Activated naive CD8-positive, alpha-beta T cell treated with anti-CD3 and anti-CD28 coated beads, Interleukin-2, amount 10 ng/mL, durations not matched to agents 7 days and 5 days (primary cell): ENCODE results near the gene AIG1. TPM values are rescaled to one million over a fixed set of nuclear protein-coding genes. Genes with fewer than 3 reads are reported as not detected.
A peak's percentile ranks its signal among the peaks of the same experiment; 100 is the strongest.

ENCODE experiments used
- ATAC-seq: fragments of 150-1000 bp; cut with Tn5 transposase; one replicate; pipeline ENCODE4 v1.10.0; 2021; ENCODE audit warnings: low read depth, moderate library complexity
- POLR2A ChIA-PET: fragments of 350-600 bp; sonication (Branson Sonifier 250); formaldehyde crosslinking; loops from one replicate; lab custom pipeline; 2021; ENCODE audit warnings: antibody characterized with exemption; lab: Charles Lee
- DNase-seq: peaks from one replicate; pipeline ENCODE4 v3.0.0; 2021
- H3K27ac Mint-ChIP-seq: one replicate; pipeline ENCODE4 v1.8.0; 2022; ENCODE audit warnings: mild to moderate bottlenecking, mixed read lengths
- H3K27me3 Mint-ChIP-seq: one replicate; pipeline ENCODE4 v1.8.0; 2022; ENCODE audit warnings: mild to moderate bottlenecking, moderate library complexity, mixed read lengths
- H3K36me3 Mint-ChIP-seq: one replicate; pipeline ENCODE4 v1.8.0; 2021; ENCODE audit warnings: mild to moderate bottlenecking, mixed read lengths
- H3K4me1 Mint-ChIP-seq: one replicate; pipeline ENCODE4 v1.8.0; 2021; ENCODE audit warnings: mixed read lengths
- H3K4me3 Mint-ChIP-seq: one replicate; pipeline ENCODE4 v1.8.0; 2022; ENCODE audit warnings: mild to moderate bottlenecking, moderate library complexity, mixed read lengths
- H3K9me3 Mint-ChIP-seq: one replicate; pipeline ENCODE4 v1.8.0; 2021; ENCODE audit warnings: mixed read lengths
- total RNA-seq, 2 experiments: library from RNA; stranded (reverse); gene quantifications; one replicate each; pipeline ENCODE4 v1.2.3, GENCODE V29; 2021

Gene AIG1
- total RNA-seq, 2 experiments from 2014 or later = 14.2 to 14.6 TPM

DNA sequence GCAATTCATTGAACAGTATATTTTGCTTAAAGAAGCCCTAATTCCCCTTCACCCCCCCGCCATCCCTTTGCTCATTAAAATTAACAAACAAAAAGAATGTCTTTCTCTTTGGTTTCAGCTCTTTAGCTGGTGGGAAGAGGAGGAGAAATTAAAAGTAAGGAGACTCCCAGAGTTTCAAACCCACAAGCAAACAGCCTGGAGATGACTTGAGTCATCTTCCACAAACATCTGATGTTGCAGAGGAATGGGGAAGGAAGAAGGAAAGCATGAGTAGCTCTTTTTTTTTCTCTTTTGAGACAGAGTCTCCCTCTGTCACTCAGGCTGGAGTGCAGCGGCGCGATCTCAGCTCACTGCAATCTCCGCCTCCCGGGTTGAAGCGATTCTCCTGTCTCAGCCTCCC lies 200.2 kb downstream of the AIG1 start:
- Mint-ChIP-seq H3K36me3 (peaks cover 1% of the 10 kb centered on the region), H3K4me3 (no peak overlapping the region), H3K4me1 (no peaks in the 10 kb centered on the region), H3K27me3 (no peaks in the 10 kb centered on the region), H3K9me3 (peaks cover 2% of the 10 kb centered on the region), H3K27ac (no peak overlapping the region)
- ATAC-seq (no peak), DNase-seq (no peak)
- POLR2A ChIA-PET = no interaction called here

DNA sequence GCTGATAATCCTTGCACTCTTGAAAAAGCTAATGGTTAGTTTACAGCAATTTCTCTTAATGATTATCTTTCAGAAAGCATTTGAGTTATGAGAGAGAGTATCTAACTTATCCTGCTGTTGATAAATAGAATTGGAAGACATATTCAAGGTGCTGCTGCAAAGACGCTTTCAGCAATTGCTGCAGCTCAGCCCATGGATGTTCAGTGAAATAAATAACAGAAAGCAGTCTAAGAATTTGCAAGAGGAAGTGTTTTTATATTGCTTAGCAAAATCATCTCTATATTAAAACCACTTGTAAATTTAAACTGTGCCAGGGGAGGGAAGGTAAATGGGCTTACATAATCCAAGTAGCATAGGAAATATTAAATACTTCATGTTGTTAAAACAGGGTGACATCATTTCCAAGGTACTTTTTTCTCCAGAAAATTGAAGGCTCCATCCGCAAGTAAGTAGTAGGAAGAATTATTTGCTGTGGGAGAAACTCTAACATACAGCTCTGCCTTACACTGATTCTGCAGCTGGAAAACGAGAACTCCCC lies 201.3 kb downstream of the AIG1 start:
- no peaks in the 10 kb centered on the region for H3K27me3 Mint-ChIP-seq
- H3K4me3 Mint-ChIP-seq = no peak overlapping the region
- ATAC-seq (no peak), DNase-seq (no peak)
- peaks cover 2% of the 10 kb centered on the region for H3K9me3 Mint-ChIP-seq
- H3K27ac Mint-ChIP-seq = no peak overlapping the region
- H3K36me3 Mint-ChIP-seq = peaks cover 1% of the 10 kb centered on the region
- POLR2A ChIA-PET = no interaction called here
- no peaks in the 10 kb centered on the region for H3K4me1 Mint-ChIP-seq

DNA sequence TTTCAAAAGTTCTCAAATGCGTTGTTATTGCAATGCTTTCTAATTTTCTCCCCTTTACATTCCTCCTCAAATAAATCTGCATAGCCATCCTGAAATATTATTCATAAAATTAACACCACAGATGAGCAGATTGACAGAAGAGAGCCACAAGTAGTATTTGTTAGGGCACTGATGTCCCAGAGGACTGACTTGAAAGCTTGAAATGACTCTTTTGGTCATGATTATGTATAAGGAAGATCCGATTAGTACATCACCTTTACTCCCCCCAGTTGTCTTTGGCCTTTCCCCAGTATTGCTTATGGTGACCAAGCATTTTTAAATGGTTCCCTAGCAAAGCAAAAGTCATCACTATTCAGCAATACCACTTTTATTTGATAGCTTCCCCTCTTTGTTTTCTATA lies 202.2 kb downstream of the AIG1 start:
- H3K36me3 Mint-ChIP-seq = peaks cover 1% of the 10 kb centered on the region
- no peaks in the 10 kb centered on the region for H3K4me1 Mint-ChIP-seq
- no peaks in the 10 kb centered on the region for H3K27me3 Mint-ChIP-seq
- peaks cover 2% of the 10 kb centered on the region for H3K9me3 Mint-ChIP-seq
- H3K27ac Mint-ChIP-seq = no peak overlapping the region
- ATAC-seq = no peak
- no peak overlapping the region for H3K4me3 Mint-ChIP-seq
- POLR2A ChIA-PET = no interaction called here
- DNase-seq = no peak

DNA sequence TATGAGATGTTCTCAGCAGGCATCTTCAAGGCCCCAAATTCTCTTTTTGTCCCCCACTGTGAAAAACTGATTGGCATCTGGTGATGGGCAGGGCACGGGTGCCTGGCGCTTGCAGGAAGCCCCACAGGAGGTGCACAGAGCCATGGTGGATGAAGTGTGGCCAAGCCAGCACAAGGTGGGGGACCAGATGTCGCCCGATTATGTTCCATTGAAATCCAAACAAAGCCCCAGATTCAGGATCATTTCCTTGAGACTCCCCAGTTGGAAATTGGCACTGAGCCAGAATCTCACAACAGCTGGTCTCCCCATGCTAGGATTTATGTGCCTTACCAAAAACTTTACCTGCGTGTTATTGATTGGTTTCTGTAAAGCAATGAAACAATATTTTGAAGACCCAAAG lies 203.7 kb downstream of the AIG1 start:
- no peaks in the 10 kb centered on the region for H3K27me3 Mint-ChIP-seq
- no peaks in the 10 kb centered on the region for H3K36me3 Mint-ChIP-seq
- no peak for ATAC-seq
- POLR2A ChIA-PET = no interaction called here
- H3K27ac Mint-ChIP-seq = no peak overlapping the region
- DNase-seq = no peak
- no peaks in the 10 kb centered on the region for H3K4me1 Mint-ChIP-seq
- H3K9me3 Mint-ChIP-seq = no peaks in the 10 kb centered on the region
- H3K4me3 Mint-ChIP-seq = no peak overlapping the region

DNA sequence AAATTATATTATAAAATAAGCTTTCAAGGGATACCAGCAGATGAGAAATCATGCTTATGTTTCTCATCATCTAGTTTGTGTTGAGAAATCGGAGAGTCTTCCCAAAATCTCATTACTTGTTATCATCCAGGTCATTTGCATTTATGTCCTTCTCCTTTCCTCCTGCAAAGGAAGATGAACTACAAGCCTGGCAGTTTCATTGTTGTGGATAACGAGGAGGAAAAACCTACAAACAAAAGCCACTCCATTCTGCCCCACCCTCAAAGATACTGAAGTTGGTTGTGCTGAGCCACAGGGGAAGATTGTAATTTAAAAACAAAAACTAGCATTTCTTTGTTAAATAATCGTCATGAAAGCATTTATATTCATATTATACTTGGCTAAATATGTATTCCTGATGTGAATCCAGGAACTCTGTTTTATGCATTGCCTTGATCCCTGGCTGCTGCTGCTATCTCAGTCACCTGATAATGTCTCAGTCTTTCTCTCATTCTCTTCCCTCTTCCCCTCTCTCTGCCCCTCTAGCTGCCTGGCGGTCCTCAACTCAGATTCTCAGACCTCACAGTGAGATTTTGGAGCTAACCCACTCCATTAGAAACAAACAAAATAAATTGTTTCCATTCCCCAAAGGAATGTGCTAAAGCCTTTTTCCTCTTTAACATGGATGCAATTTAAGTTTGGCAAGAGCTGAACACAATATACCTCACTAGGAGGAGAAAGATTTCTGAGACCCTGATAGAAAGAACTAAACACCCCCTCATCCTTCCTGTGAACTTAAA lies 204.5 kb downstream of the AIG1 start:
- no peak for DNase-seq
- H3K36me3 Mint-ChIP-seq = no peaks in the 10 kb centered on the region
- no peaks in the 10 kb centered on the region for H3K4me1 Mint-ChIP-seq
- no peak overlapping the region for H3K27ac Mint-ChIP-seq
- ATAC-seq = no peak
- POLR2A ChIA-PET = no interaction called here
- no peaks in the 10 kb centered on the region for H3K9me3 Mint-ChIP-seq
- H3K27me3 Mint-ChIP-seq = no peaks in the 10 kb centered on the region
- no peak overlapping the region for H3K4me3 Mint-ChIP-seq

DNA sequence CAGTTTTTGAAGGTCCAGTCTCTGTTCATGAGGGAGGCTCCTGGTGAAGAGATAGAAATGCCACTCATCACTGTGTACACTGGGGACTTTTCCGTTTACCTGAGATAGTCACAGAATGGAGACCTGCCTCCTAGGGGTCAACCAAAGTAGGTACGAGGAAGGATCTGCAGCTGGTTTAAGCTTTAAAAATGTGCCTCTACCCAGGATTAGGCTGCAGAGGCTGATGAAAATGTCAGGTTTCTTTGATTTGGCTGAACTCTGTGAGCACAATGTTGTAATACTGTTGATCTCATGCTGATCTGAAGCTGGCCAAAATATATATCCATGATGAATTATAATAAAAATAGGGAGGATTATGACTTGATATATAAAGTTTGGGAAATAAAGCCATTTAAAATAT lies 207.1 kb downstream of the AIG1 start:
- Mint-ChIP-seq H3K9me3 (no peaks in the 10 kb centered on the region), H3K36me3 (peaks cover 1% of the 10 kb centered on the region), H3K4me1 (no peaks in the 10 kb centered on the region), H3K27ac (no peak overlapping the region), H3K27me3 (no peaks in the 10 kb centered on the region), H3K4me3 (no peak overlapping the region)
- no peak for ATAC-seq
- no peak for DNase-seq
- POLR2A ChIA-PET = no interaction called here

DNA sequence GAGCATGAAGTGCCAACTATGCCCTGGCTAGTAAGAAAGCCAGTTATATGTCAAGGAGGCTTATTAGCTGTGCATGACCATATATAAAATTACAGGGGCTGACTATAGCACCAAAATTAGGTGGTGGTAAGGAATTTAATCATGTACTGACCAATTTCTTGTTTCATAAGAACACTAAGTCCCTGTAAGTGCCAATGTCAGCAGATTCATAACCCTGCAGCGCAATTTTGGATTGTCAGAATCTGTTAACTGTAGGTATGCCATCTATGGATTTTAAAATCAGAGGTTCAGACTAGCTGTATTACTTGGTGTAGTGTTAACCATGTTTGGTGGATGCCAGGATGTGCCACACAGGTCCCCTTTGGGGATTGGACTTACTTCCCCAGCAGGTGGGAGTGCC lies 207.8 kb downstream of the AIG1 start:
- no peaks in the 10 kb centered on the region for H3K4me1 Mint-ChIP-seq
- H3K9me3 Mint-ChIP-seq = peaks cover 3% of the 10 kb centered on the region
- H3K27ac Mint-ChIP-seq = no peak overlapping the region
- H3K4me3 Mint-ChIP-seq = no peak overlapping the region
- POLR2A ChIA-PET = no interaction called here
- ATAC-seq (no peak), DNase-seq (no peak)
- no peaks in the 10 kb centered on the region for H3K27me3 Mint-ChIP-seq
- H3K36me3 Mint-ChIP-seq = peaks cover 4% of the 10 kb centered on the region

DNA sequence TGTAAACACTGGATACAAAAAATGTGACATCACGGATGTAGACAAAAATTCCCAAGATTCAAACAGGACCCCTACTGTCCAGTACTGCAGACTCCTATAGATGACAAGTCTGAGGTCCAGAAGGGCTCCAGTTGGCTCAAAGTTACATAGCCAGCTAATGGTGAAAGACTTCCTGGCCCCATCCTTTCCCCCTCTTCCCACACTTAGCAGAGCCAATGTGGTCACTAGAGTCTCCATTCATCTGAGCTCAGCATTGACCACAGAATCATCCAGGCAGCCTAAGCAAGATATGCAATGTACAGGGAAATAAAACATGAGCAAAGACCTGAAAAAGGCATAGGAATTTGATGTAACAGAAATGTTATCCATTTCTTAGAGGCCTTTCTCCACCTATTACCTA lies 209.3 kb downstream of the AIG1 start:
- Mint-ChIP-seq H3K27ac (no peak overlapping the region), H3K4me3 (no peak overlapping the region), H3K9me3 (peaks cover 7% of the 10 kb centered on the region), H3K4me1 (no peaks in the 10 kb centered on the region), H3K27me3 (no peaks in the 10 kb centered on the region), H3K36me3 (peaks cover 9% of the 10 kb centered on the region)
- ATAC-seq (no peak), DNase-seq (no peak)
- POLR2A ChIA-PET = no interaction called here

DNA sequence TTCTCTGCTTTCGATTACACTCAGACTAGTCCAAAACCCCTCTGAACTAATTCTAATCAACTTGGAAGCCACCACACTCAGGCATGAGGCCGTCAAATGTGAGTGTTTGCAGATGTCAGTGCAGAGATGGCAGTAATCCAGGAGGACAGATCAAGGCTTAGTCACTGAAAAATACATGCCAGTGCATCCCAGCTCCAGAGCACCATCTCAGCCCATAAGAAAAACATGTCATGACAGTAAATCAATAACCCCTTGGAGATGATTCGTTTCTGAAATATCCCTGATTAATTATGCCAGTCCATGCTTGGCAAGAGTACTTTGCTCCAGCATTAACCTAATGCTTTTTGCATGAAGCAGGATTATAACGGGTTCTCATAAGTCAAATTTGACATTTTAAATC lies 210.3 kb downstream of the AIG1 start:
- Mint-ChIP-seq H3K36me3 (peaks cover 9% of the 10 kb centered on the region), H3K27ac (no peak overlapping the region), H3K27me3 (no peaks in the 10 kb centered on the region), H3K4me1 (peaks cover 5% of the 10 kb centered on the region), H3K9me3 (peaks cover 7% of the 10 kb centered on the region), H3K4me3 (no peak overlapping the region)
- ATAC-seq = no peak
- POLR2A ChIA-PET = no interaction called here
- DNase-seq = no peak

DNA sequence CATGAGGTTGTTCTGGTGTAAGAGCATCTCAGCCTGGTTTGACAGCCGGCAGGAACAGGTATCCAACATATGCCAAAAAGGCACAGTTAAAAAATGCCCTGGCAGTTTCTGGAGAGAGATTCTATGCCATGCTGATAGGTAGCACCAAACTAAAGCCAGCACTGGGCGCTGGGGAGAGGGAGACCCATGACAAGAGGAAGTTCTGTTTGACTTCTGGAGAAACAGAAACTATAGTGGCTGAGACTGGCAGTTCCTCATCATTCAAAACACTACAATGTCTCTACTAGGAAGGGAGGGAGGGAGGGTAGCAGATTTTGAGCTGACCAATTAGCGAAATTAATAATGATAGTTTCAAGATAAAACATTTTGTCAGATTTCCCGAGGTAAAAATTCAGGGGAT lies 215.7 kb downstream of the AIG1 start:
- peaks cover 7% of the 10 kb centered on the region for H3K9me3 Mint-ChIP-seq
- no peak for ATAC-seq
- peak overlapping the region; percentile 62 for H3K27ac Mint-ChIP-seq

DNA sequence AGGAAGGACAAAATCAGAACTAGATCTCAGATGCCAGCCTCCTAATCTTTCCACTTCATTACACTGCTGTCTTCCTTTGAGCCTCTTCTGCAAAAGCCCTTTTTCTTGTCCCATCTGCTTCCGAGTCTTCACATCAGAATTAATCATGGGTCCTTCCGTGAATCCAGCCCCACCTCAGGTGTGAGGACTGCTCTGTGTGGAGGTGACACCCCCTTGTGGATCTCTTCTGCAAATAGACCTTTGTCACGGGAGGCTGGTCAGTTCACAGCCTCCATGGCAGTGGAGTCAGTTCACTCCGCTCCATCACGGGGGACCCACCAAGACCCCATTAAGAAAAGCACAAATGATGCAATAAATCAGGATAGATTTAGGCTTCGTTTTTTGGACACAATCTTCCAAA lies 218.7 kb downstream of the AIG1 start:
- Mint-ChIP-seq H3K9me3 (no peaks in the 10 kb centered on the region), H3K27me3 (no peaks in the 10 kb centered on the region), H3K27ac (no peak overlapping the region), H3K4me3 (no peak overlapping the region), H3K4me1 (peaks cover 12% of the 10 kb centered on the region), H3K36me3 (peaks cover 1% of the 10 kb centered on the region)
- POLR2A ChIA-PET = no interaction called here
- ATAC-seq (no peak), DNase-seq (no peak)

More for the DNA sequence above, 215.7 kb downstream of the AIG1 start:
- POLR2A ChIA-PET = no interaction called here
- Mint-ChIP-seq H3K4me1 (peaks cover 12% of the 10 kb centered on the region), H3K4me3 (peak overlapping the region; percentile 41), H3K36me3 (peaks cover 9% of the 10 kb centered on the region), H3K27me3 (no peaks in the 10 kb centered on the region)
- no peak for DNase-seq

DNA sequence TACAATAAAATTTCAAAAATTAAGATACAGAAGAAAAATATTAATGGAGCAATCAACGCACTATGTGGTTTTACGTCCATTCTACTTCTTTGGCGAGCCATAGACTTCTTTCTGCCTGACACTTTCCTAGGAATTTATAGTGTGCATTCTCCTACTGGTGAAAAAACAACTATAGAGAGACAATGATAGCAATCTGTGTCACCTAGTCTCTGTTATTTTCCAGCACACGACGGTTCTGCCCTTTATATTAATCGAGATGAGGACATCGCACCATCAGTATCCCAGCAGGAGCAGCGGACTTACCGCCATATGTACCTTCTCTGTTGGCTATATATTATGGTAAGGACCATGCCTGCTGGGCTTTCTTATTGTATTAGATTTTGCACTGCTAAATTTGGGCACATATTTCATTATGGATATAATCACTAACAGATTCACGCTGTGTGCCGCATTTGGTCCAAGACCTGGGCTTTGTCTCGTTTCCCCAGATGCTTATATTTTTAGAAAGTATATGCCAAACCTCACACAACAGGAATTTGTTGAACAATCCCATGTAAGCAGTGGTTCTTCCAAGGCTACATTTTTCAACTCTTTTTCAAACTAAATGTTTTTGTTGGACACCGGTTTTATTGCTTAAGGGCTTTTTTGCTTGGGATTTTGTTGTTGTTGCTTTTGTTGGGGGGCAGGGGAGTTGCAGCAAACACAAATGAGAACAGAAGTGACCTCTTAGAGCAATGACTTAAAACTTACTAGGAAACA lies 223.4 kb downstream of the AIG1 start:
- POLR2A ChIA-PET = no interaction called here
- ATAC-seq (no peak), DNase-seq (no peak)
- Mint-ChIP-seq H3K4me1 (no peaks in the 10 kb centered on the region), H3K9me3 (no peaks in the 10 kb centered on the region), H3K36me3 (no peaks in the 10 kb centered on the region), H3K27ac (no peak overlapping the region), H3K4me3 (no peak overlapping the region), H3K27me3 (no peaks in the 10 kb centered on the region)

DNA sequence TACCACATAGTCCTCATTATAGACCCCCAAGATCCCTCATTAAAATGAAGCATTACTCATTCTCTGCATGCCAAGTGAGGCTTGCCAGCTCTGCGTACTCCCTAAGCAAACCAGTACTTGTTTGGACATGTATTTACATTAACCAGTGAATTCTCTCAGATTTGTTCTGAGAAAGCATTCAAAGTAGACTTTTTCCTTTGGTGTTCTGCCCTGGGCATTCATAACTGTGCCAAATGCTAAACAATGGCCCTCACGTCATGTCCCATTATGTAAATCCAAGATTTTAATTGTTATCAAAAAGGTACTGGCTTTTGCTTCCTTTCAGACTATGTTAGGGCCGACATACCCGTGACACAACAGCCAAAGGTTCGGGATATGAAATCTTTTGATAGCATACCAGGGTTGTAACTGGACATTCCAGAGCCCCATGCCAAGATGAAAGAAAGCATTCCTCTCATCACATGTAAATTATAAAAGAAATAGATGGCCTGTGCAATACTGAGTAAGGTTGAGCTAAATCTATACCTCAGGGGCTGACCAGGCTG lies 225.6 kb downstream of the AIG1 start:
- Mint-ChIP-seq H3K4me1 (no peaks in the 10 kb centered on the region), H3K36me3 (no peaks in the 10 kb centered on the region), H3K9me3 (no peaks in the 10 kb centered on the region), H3K4me3 (no peak overlapping the region), H3K27me3 (no peaks in the 10 kb centered on the region), H3K27ac (no peak overlapping the region)
- DNase-seq (no peak), ATAC-seq (no peak)
- POLR2A ChIA-PET = no interaction called here

DNA sequence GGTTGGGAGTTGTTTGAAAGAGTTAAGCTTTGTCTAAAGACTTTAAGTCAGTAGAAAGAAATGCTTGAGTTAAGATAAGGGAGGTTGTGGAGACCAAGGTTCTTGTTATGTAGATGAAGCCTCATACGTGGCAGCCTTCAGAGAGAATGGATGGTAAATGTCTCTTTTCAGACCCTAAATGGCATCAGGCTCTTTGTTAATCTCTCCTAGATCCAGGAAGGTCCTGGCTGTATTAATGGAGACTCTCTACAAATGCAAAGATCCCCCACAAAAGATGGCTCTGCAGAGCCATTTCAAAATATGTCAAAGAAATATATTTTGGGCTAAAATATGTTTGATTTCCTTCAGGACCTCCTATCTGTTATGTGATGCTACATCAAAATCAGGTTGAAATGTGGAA lies 228.2 kb downstream of the AIG1 start:
- no peak overlapping the region for H3K27ac Mint-ChIP-seq

More for the DNA sequence above, 228.2 kb downstream of the AIG1 start:
- Mint-ChIP-seq H3K36me3 (no peaks in the 10 kb centered on the region), H3K9me3 (no peaks in the 10 kb centered on the region), H3K4me3 (no peak overlapping the region), H3K4me1 (no peaks in the 10 kb centered on the region), H3K27me3 (no peaks in the 10 kb centered on the region)
- no peak for ATAC-seq
- DNase-seq = no peak
- POLR2A ChIA-PET = no interaction called here
